HCT116 (cell line): ENCODE results near the gene DNAH10. TPM values are rescaled to one million over a fixed set of nuclear protein-coding genes. Genes with fewer than 3 reads are reported as not detected.

Experiments
- ATAC-seq: fragments of 200-7000 bp; cut with Tn5 transposase; 2 replicates; pipeline ENCODE4 v1.9.1; 2020; ENCODE audit warnings: mild to moderate bottlenecking, moderate library complexity
- BruUV-seq: library from RNA; stranded (reverse); fragments of 400-500 nt; replicated peaks from 2 replicates; lab custom pipeline; 2021; lab: Mats Ljungman, UMichigan
- CTCF ChIA-PET: fragments of 300-600 bp; sonication (Branson Sonifier 250); formaldehyde crosslinking; loops from one replicate; lab custom pipeline; 2021; ENCODE audit warnings: antibody characterized with exemption; lab: Charles Lee
- POLR2A ChIA-PET: fragments of 300-600, 350-600 bp; sonication (Branson Sonifier 250); formaldehyde crosslinking; loops from one replicate; lab custom pipeline; 2021; ENCODE audit warnings: antibody characterized with exemption; lab: Charles Lee
- RAD21 ChIA-PET, 2 experiments: fragments of 300-600 bp; sonication (Branson Sonifier 250); formaldehyde crosslinking; loops; one replicate each; lab custom pipeline; 2023; ENCODE audit warnings: low total read pairs in 2 of 2; ENCODE audit not compliant: uncharacterized antibody in 2 of 2, unreplicated experiment in 2 of 2, low non-redundant PET in 1 of 2; lab: Charles Lee
- DNase-seq: peaks from one replicate; pipeline ENCODE4 v3.0.0-alpha.2; 2010; ENCODE audit warnings: low read depth, low spot score
- H2AFZ ChIP-seq: fragments of 200-600 bp; shearing (Covaris generic), sonication (generic); 2 replicates; pipeline ENCODE4 v1.6.1; 2017; ENCODE audit warnings: low read depth, mixed run types, mixed read lengths, antibody characterized with exemption, low read length; ENCODE audit not compliant: poor library complexity, severe bottlenecking
- H3K27ac ChIP-seq: 2 replicates; pipeline ENCODE4 v1.5.1; 2012; ENCODE audit warnings: low read depth, low read length
- H3K27me3 ChIP-seq: fragments of 200-600 bp; sonication (generic); 2 replicates; pipeline ENCODE4 v1.6.1; 2016; ENCODE audit warnings: mixed run types, low read length, mixed read lengths; ENCODE audit not compliant: insufficient read depth
- H3K36me3 ChIP-seq, 2 experiments: fragments of 200-500 bp in 1 of 2; fragments of 200-600 bp in 1 of 2; sonication (Bioruptor generic) in 1 of 2; sonication (generic) in 1 of 2; 2 replicates each; pipeline versions ENCODE4 v1.5.1 to v1.6.1; 2014 to 2016; ENCODE audit warnings: low read length in 2 of 2, inconsistent platforms in 1 of 2, mixed read lengths in 1 of 2, mixed run types in 1 of 2; ENCODE audit not compliant: insufficient read depth in 2 of 2, control insufficient read depth in 1 of 2
- H3K4me1 ChIP-seq, 2 experiments: fragments of 200-600 bp in 1 of 2; sonication (generic) in 1 of 2; 2 replicates each; pipeline versions ENCODE4 v1.5.1 to v1.6.1; 2012 to 2017; ENCODE audit warnings: low read length in 2 of 2, inconsistent platforms in 1 of 2, mild to moderate bottlenecking in 1 of 2, mixed read lengths in 1 of 2, mixed run types in 1 of 2, moderate library complexity in 1 of 2; ENCODE audit not compliant: insufficient read depth in 2 of 2, control insufficient read depth in 1 of 2
- H3K4me2 ChIP-seq: fragments of 200-600 bp; sonication (generic); 2 replicates; pipeline ENCODE4 v1.6.1; 2017; ENCODE audit warnings: mixed run types, low read length, mixed read lengths
- H3K4me3 ChIP-seq, 2 experiments: fragments of 200-600 bp in 1 of 2; sonication (generic) in 1 of 2; replicated peaks in 1 of 2; 2 replicates each; pipeline ENCODE4 v1.5.1; 2011 to 2016; ENCODE audit warnings: low read length in 2 of 2, control low read depth in 1 of 2, low read depth in 1 of 2, mild to moderate bottlenecking in 1 of 2, mixed read lengths in 1 of 2, mixed run types in 1 of 2
- H3K79me2 ChIP-seq: fragments of 200-600 bp; sonication (generic); 2 replicates; pipeline ENCODE4 v1.6.1; 2017; ENCODE audit warnings: mild to moderate bottlenecking, mixed run types, low read length, moderate library complexity, mixed read lengths; ENCODE audit not compliant: insufficient read depth
- H3K9ac ChIP-seq: fragments of 200-600 bp; sonication (generic); 2 replicates; pipeline ENCODE4 v1.6.1; 2016; ENCODE audit warnings: low read length, mixed read lengths
- H3K9me2 ChIP-seq: fragments of 200-600 bp; sonication (generic), shearing (Covaris generic); 2 replicates; pipeline ENCODE4 v1.6.1; 2017; ENCODE audit warnings: mixed run types, mild to moderate bottlenecking, moderate library complexity; ENCODE audit not compliant: insufficient read depth
- H3K9me3 ChIP-seq, 2 experiments: fragments of 200-500 bp in 1 of 2; fragments of 200-600 bp in 1 of 2; sonication (Bioruptor generic) in 1 of 2; sonication (generic) in 1 of 2; 2 replicates each; pipeline ENCODE4 v1.6.1; 2014 to 2017; ENCODE audit warnings: low read length in 2 of 2, mixed read lengths in 2 of 2, inconsistent platforms in 1 of 2, low read depth in 1 of 2, mild to moderate bottlenecking in 1 of 2, mixed run types in 1 of 2, moderate library complexity in 1 of 2; ENCODE audit not compliant: control insufficient read depth in 1 of 2, insufficient read depth in 1 of 2
- H4K20me1 ChIP-seq: fragments of 200-600 bp; sonication (generic), shearing (Covaris generic); 2 replicates; pipeline ENCODE4 v1.6.1; 2017; ENCODE audit warnings: mixed run types, mild to moderate bottlenecking, moderate library complexity; ENCODE audit not compliant: insufficient read depth
- ATF3 ChIP-seq: IDR thresholded peaks from 2 replicates; pipeline ENCODE4 v1.6.1; 2012
- CEBPB ChIP-seq: IDR thresholded peaks from 2 replicates; pipeline ENCODE4 v1.6.1; 2012; ENCODE audit warnings: low read depth
- CTCF ChIP-seq, 3 experiments: fragments of 200-600 bp in 1 of 3; sonication (generic) in 1 of 3; IDR thresholded peaks in 2 of 3; conservative IDR thresholded peaks in 1 of 3; 2 replicates each; pipeline ENCODE4 v1.5.1; 2012 to 2017; ENCODE audit warnings: low read depth in 2 of 3, low read length in 2 of 3, antibody characterized with exemption in 1 of 3, borderline replicate concordance in 1 of 3, control low read depth in 1 of 3, mild to moderate bottlenecking in 1 of 3, mixed read lengths in 1 of 3, mixed run types in 1 of 3, moderate library complexity in 1 of 3; ENCODE audit not compliant: insufficient read depth in 1 of 3
- ELF1 ChIP-seq: IDR thresholded peaks from 2 replicates; pipeline ENCODE4 v1.6.1; 2012; ENCODE audit warnings: low read depth, borderline replicate concordance
- EZH2phosphoT487 ChIP-seq: fragments of 200-600 bp; IDR thresholded peaks from 2 replicates; pipeline ENCODE4 v1.6.1; 2018; ENCODE audit warnings: antibody characterized with exemption, borderline replicate concordance
- JUND ChIP-seq: IDR thresholded peaks from 2 replicates; pipeline ENCODE4 v1.6.1; 2012
- POLR2A ChIP-seq: IDR thresholded peaks from 2 replicates; pipeline ENCODE4 v1.7.0; 2011; ENCODE audit warnings: borderline replicate concordance; ENCODE audit not compliant: insufficient read depth, insufficient read length; ENCODE audit errors: extremely low read depth
- POLR2AphosphoS5 ChIP-seq: IDR thresholded peaks from 2 replicates; pipeline ENCODE4 v1.6.1; 2011; ENCODE audit warnings: mild to moderate bottlenecking, low read depth, low read length, moderate library complexity
- SIN3A ChIP-seq: IDR thresholded peaks from 2 replicates; pipeline ENCODE4 v1.6.1; 2012; ENCODE audit warnings: low read depth
- SRF ChIP-seq: IDR thresholded peaks from 2 replicates; pipeline ENCODE4 v1.6.1; 2012; ENCODE audit warnings: low read depth
- TCF7L2 ChIP-seq: IDR thresholded peaks from 2 replicates; pipeline ENCODE4 v1.7.0; 2011; ENCODE audit warnings: borderline replicate concordance, inconsistent platforms; ENCODE audit not compliant: insufficient read depth, insufficient read length; ENCODE audit errors: extremely low read depth
- ZBTB33 ChIP-seq: IDR thresholded peaks from 2 replicates; pipeline ENCODE4 v1.6.1; 2011; ENCODE audit warnings: mild to moderate bottlenecking, low read length, moderate library complexity; ENCODE audit not compliant: insufficient replicate concordance; ENCODE audit errors: extremely low read depth
- ZFX ChIP-seq: fragments of 450-650 bp; IDR thresholded peaks from 2 replicates; pipeline ENCODE4 v1.6.1; 2017
- ZNF274 ChIP-seq: fragments of 200-500 bp; sonication (Bioruptor generic); IDR thresholded peaks from 2 replicates; pipeline ENCODE4 v1.6.1; 2014; ENCODE audit warnings: mild to moderate bottlenecking, low read depth, low read length, inconsistent platforms
- intact Hi-C: fragments of 100-400 bp; cut with micrococcal nuclease; formaldehyde crosslinking; loops from 2 replicates; pipeline ENCODE4 v1.10.0; 2022
- total RNA-seq: library from RNA; stranded (reverse); gene quantifications from one replicate; pipeline ENCODE4 v1.2.1, GENCODE V29; 2021; ENCODE audit not compliant: unreplicated experiment

The DNAH10 gene
- total RNA-seq, 1 experiment from 2014 or later = 1.3 TPM

- Histone ChIP-seq H3K27me3 (no peaks in the 10 kb centered on the region), H3K9ac (no peak overlapping the region), H3K9me2 (no peaks in the 10 kb centered on the region), H2AFZ (no peak overlapping the region), H3K9me3 (no peaks in the 10 kb centered on the region), H3K4me3 (no peak overlapping the region), H3K4me2 (no peak overlapping the region), H3K79me2 (no peaks in the 10 kb centered on the region), H3K4me1 (peaks cover 21 to 26% of the 10 kb centered on the region in 2 experiments), H3K27ac (no peak overlapping the region), H3K36me3 (no peaks in the 10 kb centered on the region), H4K20me1 (no peaks in the 10 kb centered on the region)
- CTCF ChIA-PET = no interaction called here
- RAD21 ChIA-PET = no interaction called here
- TF ChIP-seq POLR2A (no peak), TCF7L2 (no peak), SIN3A (no peak), EZH2phosphoT487 (no peak), ATF3 (no peak), CEBPB (no peak), POLR2AphosphoS5 (no peak), ZNF274 (no peak), ZFX (no peak), ZBTB33 (no peak), SRF (no peak), CTCF (IDR thresholded peaks at IDR 0.05 in 2 of 3, conservative IDR thresholded peaks at IDR 0.05 in 1 of 3; ENCODE audit: borderline replicate concordance in 1 of 3, insufficient read depth in 1 of 3, low read depth in 2 of 3, low read length in 2 of 3) (no peak), ELF1 (no peak), JUND (no peak)
- DNase-seq (no peak), ATAC-seq (no peak)
- POLR2A ChIA-PET = no interaction called here
- intact Hi-C loops = no loop called here
- no TSS peak for BruUV-seq
Measured at GRCh38 chr12:123892853-123893252, 130.8 kb downstream of the DNAH10 start.
